Body of pancreas (tissue), 4 donors: Measurements from ENCODE around the gene ODF4.

Source experiments
- CTCF ChIP-seq, 7 experiments: fragments of 450-650 bp in 4 of 7; fragments of 200-600 bp in 3 of 7; sonication (generic) in 3 of 7; IDR thresholded peaks; one replicate each; pipeline ENCODE4 v1.5.1; 2016 to 2019; ENCODE audit warnings: antibody characterized with exemption in 7 of 7
- POLR2A ChIP-seq, 3 donors: fragments of 450-650 bp; IDR thresholded peaks; one replicate each; pipeline ENCODE4 v1.6.1; 2016; ENCODE audit warnings: antibody characterized with exemption in 3 of 3, mild to moderate bottlenecking in 2 of 3

DNA sequence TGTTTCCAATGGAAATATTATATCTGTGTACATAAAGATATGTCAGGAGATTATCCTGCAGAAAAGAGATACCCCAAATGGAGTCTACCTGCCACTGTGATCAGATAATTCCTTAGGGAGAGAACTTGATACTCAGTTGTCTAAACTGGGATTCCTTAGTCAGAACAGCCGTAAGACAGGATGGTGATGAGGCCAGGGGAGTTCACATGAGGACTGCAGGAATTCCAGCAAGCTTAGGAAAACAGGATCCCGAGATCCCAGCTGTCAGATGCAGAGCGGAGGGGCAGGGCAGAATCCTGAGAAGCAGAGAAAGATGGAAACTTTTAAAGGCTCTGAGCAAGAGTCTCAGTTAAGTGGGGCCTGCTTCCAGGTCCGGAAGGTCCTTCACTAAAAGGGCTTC is 32.1 kb downstream of the ODF4 start:
- TF ChIP-seq POLR2A (IDR thresholded peaks at IDR 0.05) (no peak), CTCF (IDR thresholded peaks at IDR 0.05) (no peak)
